GM18508 (cell line): Measurements from ENCODE around the gene BFSP2.
"Not testable (repeated sequence)": the region's sequence is repeated elsewhere in the genome, so short reads cannot be mapped to it uniquely, and the experiment has no call there.

Experiments used
- ATAC-seq: cut with Tn5 transposase; IDR thresholded peaks from one replicate; pipeline ENCODE4 v1.9.1; 2021; ENCODE audit warnings: moderate number of reproducible peaks; ENCODE audit not compliant: insufficient read depth, unreplicated experiment

BFSP2 gene

DNA sequence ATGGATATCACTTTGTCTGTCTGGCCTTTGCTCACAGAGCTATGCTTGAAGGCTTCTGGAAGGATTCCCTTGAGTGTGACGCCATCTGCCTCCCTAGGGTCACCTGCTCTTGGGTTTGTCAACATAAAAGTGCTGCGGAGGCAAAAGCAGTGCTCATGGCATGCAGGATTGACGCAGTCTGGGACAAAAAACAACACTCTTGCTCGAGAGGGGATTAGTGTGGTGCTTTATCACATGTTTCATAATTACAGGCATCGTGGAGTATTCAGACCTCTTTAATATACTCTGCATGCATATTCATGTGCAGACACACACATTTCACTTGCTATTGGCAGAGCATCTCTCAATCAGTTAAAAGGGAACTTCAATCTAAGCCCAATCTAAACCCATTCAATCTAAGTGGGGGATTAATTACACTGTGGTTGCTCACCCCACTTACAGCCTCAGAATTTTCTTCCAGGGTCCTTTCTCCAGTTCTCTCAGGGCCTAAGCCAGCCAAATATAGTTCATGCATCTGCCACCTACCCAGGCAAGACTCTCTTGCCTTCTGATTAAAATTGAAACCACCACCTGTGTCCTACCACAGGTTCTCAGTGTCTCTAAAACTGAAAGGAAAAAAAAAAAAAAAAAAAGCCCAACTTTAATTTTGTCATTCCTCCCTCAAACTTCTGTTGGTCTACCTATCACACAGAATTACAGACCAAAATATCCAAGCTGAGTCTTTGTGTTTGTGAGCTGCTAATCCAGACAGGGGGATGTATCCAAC, 75.6 kb downstream of the BFSP2 start:
- peak; percentile 72 for ATAC-seq

- ATAC-seq, result no peak
Measured at GRCh38 chr3:133476971-133477375, 77.1 kb downstream of the BFSP2 start.

DNA sequence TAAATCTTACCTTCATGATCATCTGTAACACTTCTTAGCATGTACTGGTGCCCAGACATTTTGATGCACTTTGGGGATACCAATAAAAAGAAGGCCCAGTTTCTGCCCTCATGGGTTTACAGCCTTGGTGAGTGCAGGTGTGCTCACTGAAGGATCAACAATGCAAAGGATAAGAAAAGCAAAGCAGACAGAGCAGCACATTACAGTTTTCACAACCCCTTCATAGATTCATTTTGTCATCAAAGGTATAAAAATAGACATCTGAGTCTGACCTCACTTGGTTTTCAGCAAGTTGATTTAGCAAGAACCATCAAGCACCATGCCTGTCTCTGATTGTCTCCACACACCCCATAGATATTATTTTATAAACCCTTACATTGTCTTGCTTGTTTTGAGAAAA, 77.6 kb downstream of the BFSP2 start:
- ATAC-seq, result no peak

DNA sequence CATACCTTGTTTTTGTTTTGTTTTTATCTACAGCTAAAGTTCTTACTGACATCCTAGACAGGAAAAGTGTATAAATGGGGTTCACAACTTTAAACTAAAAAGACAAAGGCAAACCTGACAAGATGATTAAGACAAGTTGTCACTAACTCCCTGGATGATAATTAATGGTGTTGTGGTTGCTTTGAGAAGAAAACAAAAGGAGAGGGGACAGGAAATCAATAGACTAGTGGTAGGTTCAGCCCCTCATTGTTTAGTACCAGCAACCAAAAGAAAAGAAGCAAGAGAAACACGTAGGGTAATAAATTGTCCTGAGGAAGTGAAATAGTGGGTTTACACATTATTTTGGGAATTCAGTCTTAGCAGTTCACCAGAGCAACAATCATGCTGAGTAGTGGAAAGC, 78.8 kb downstream of the BFSP2 start:
- no peak for ATAC-seq

- no peak for ATAC-seq
Measured at GRCh38 chr3:133479401-133479800, 79.5 kb downstream of the BFSP2 start.

- no peak for ATAC-seq
Measured at GRCh38 chr3:133479895-133480669, 80.2 kb downstream of the BFSP2 start.

DNA sequence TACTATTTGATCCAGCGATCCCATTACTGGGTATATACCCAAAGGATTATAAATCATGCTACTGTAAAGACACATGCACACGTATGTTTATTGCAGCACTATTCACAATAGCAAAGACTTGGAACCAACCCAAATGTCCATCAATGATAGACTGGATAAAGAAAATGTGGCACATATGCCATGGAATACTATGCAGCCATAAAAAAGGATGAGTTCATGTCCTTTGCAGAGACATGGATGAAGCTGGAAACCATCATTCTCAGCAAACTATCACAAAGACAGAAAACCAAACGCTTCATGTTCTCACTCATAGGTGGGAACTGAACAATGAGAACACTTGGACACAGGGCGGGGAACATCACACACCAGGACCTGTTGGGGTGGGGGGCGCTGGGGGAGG, 82.6 kb downstream of the BFSP2 start:
- not testable (repeated sequence) for ATAC-seq

DNA sequence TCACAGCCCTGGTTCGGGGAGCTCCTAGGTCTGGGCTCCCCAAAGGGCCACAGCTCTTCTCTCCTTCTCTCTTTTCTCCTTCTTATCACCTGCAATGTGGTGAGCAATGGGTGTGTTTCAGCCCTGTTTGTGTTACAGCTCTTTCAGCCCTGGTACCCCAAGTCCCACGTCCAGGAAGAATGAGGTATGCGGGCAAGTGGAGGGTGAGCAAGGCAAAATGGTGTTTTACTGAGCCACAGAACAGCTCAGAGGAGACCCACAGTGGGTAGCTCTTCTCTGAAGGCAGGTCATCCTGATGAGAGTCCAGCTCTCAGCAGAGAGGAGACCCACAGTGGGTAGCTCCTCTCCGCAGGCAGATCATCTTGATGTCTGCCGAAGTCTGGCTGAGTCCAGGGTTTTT, 86.8 kb downstream of the BFSP2 start:
- no peak for ATAC-seq

DNA sequence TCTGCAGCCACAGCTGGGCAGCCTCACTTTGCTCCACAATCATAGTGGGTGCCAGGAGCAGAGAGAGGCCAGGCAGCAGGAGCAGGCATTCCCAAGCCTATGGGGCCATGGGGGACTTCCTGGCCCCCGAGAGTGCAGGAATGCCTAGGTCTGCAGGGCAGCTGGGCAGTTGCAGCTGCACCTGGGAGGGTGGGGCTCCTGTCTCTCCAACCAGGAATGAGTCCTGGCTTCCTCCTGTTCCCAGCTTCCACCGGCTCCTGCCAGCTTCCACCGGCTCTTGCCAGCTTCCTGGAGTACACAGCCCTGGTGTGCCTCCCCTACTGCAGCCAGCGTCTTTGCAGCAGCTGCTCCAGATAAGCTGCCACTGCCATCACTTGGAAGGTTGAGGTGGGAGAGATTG, 87.3 kb downstream of the BFSP2 start:
- ATAC-seq, result no peak

- no peak for ATAC-seq
Measured at GRCh38 chr3:133487920-133488540, 88.2 kb downstream of the BFSP2 start.

DNA sequence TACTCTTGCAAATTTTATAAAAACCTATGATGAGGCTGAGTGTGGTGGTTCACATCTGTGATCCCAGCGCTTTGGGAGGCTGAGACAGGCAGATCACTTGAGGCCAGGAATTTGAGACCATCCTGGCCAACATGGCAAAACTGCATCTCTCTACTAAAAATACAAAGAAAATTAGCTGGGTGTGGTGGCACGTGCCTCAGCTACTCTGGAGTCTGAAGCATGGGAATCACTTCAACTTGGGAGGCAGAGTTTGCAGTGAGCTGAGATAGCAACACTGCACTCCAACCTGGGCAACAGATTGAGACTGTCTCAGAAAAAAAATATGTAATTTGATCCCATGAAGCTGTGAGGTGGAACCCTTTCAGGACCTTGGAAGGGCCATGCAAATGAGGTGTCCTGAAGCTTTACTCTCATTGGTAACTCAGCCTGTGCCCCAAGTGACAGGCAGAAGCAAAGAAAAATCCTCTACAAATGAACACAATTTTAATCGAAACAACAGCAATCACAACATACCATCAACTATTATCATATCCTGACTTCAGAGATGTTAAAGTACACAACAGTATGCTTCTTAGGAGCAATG, 89.0 kb downstream of the BFSP2 start:
- no peak for ATAC-seq

- no peak for ATAC-seq
Measured at GRCh38 chr3:133489466-133490085, 89.7 kb downstream of the BFSP2 start.

DNA sequence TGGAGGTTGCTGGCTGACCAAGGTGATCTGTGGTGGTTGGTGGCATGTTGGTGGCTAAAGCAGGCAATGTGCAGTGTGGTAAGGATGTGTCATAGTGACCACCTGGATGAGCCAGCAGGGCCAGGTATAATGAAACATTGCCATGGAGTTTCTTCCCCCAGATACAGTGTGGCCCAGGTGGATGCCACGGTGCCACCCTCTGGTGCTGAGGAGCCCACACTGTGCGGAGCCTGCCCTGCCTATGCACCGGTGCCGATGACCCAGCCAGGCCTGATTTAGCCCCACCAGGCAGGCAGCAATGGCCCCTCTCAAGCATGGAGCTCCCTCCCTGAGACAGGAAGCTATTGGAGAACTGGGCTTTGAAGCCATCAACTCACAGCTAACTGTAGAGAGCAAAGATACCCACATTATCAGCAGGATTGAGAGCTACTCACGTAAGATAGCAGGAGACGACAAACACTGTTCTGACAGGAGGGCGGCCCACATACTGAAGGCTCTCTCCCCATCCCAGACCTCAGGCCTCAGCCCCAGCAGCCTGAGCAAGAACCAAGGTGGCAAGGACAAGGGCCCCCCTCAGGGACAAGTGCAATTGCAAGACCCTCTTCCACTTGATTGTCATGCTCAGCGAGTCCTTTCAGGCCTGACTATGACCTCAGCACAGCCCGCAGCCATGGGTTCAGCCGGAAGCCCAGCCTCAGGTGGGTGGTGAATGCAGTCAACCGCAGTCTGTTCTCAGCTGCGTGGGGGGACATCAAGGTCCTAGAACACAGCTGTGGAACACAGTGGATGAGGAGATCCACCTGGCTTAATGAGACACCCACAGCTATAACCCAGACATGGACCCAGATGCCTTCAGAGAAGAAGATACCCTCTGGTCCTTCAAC, 90.9 kb downstream of the BFSP2 start:
- peak; percentile 69 for ATAC-seq

- no peak for ATAC-seq
Measured at GRCh38 chr3:133491481-133492059, 91.7 kb downstream of the BFSP2 start.

DNA sequence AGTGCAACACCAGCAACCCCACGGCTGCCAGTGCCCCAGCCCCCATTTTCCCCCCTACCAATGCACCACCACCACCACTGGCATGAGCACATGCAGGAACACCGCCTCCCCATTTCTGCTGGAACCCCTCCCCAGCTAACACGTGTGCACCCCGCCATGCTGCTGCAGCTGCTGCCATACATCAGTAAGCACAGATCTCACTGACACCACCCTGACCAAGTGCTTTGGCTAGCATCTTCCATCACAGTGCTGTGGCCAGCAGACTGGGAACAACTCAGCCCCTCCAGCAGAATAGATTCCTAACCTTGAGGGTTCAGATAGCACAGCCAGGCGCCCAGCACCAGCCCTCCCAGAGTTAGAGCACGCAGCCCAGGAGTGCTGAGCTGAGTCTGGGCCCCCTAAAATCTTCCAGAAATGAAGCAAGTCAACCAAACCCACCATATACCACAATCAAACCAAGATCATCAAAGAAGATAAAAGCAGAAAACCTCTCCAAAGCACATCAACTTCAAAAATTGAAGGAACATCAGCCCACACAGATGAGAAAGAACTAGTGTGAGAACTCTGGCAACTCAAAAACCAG, 92.4 kb downstream of the BFSP2 start:
- no peak for ATAC-seq

GRCh38 chr3:133494469-133494868, 94.6 kb downstream of the BFSP2 start:
- no peak for ATAC-seq

- ATAC-seq, result not testable (repeated sequence)
Measured at GRCh38 chr3:133502542-133502941, 102.7 kb downstream of the BFSP2 start.

GRCh38 chr3:133503409-133503808, 103.6 kb downstream of the BFSP2 start:
- ATAC-seq, result no peak

DNA sequence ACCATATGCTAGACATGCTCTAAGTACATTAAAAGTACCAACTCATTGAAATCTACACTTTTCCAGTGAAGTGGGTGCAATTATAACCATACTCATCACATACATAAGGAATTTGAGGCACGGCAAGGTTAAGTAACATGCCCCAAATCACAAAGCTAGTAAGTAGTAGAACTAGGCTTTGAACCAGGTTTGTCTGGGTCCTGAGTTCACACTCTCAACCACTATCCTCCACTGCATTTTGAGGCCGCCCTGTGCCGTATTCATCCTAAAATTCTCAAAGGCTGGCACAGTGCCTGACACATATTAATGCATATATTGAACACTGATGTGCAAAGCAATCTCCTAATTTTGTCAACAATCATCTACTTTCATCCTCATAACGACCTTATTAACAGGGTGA, 104.9 kb downstream of the BFSP2 start:
- ATAC-seq, result no peak
